Endothelial cell of umbilical vein (primary cell): Measurements from ENCODE around the gene ABCC5. TPM values are rescaled to one million over a fixed set of nuclear protein-coding genes. Genes with fewer than 3 reads are reported as not detected.

Experiments
- BruUV-seq: library from RNA; stranded (reverse); fragments of 400-500 nt; replicated peaks from 2 replicates; lab custom pipeline; 2021; lab: Mats Ljungman, UMichigan
- CTCF ChIA-PET: fragments of 300-600, 350-600 bp; sonication (Branson Sonifier 250); formaldehyde crosslinking; loops from one replicate; lab custom pipeline; 2021; ENCODE audit warnings: antibody characterized with exemption, inconsistent platforms; lab: Charles Lee
- POLR2A ChIA-PET: fragments of 300-600, 350-600 bp; sonication (Branson Sonifier 250); formaldehyde crosslinking; loops from one replicate; lab custom pipeline; 2021; ENCODE audit warnings: antibody characterized with exemption, inconsistent platforms; lab: Charles Lee
- DNase-seq: peaks from one replicate; pipeline ENCODE4 v3.0.0-alpha.2; 2011; ENCODE audit warnings: low read depth, low spot score
- FAIRE-seq: peaks from 2 replicates; lab custom pipeline; 2011; peaks lifted over from hg19 to GRCh38; lab: Jason Lieb, UNC
- H2AFZ ChIP-seq: 2 replicates; pipeline ENCODE4 v1.6.0; 2012; ENCODE audit warnings: low read depth, low read length, control low read depth, inconsistent platforms
- H3K27ac ChIP-seq: 2 replicates; pipeline ENCODE4 v1.5.1; 2011; ENCODE audit warnings: low read depth, mild to moderate bottlenecking, control low read depth, low read length, moderate library complexity; ENCODE audit not compliant: insufficient read depth
- H3K27me3 ChIP-seq, 2 experiments: 2 replicates each; pipeline versions ENCODE4 v1.6.0 to v1.6.1; 2011; ENCODE audit warnings: low read length in 2 of 2, mixed read lengths in 1 of 2; ENCODE audit not compliant: control insufficient read depth in 2 of 2, insufficient read depth in 2 of 2
- H3K36me3 ChIP-seq, 2 experiments: 2 replicates in 1 of 2; 3 replicates in 1 of 2; pipeline ENCODE4 v1.5.1; 2011; ENCODE audit warnings: low read length in 2 of 2, mild to moderate bottlenecking in 1 of 2, moderate library complexity in 1 of 2; ENCODE audit not compliant: control insufficient read depth in 2 of 2, insufficient read depth in 2 of 2; ENCODE audit errors: extremely low read depth in 1 of 2
- H3K4me1 ChIP-seq: 3 replicates; pipeline ENCODE4 v1.5.1; 2011; ENCODE audit warnings: mild to moderate bottlenecking, low read length; ENCODE audit not compliant: control insufficient read depth, insufficient read depth; ENCODE audit errors: extremely low read depth
- H3K4me2 ChIP-seq: 2 replicates; pipeline ENCODE4 v1.6.1; 2011; ENCODE audit warnings: low read length, control low read depth, mixed read lengths; ENCODE audit not compliant: insufficient read depth
- H3K4me3 ChIP-seq, 3 experiments: fragments of 200-600 bp in 1 of 3; sonication (generic), shearing (Covaris generic) in 1 of 3; replicated peaks in 1 of 3; 2 replicates each; pipeline ENCODE4 v1.5.1; 2011 to 2016; ENCODE audit warnings: control low read depth in 3 of 3, low read length in 3 of 3, mild to moderate bottlenecking in 2 of 3, inconsistent platforms in 1 of 3, low read depth in 1 of 3, moderate library complexity in 1 of 3; ENCODE audit not compliant: insufficient read depth in 1 of 3
- H3K79me2 ChIP-seq: 2 replicates; pipeline ENCODE4 v1.6.0; 2012; ENCODE audit warnings: low read length, inconsistent platforms; ENCODE audit not compliant: control insufficient read depth, insufficient read depth
- H3K9ac ChIP-seq: replicated peaks from 2 replicates; pipeline ENCODE3; 2011; ENCODE audit warnings: low read length, control low read depth; ENCODE audit not compliant: insufficient read depth; ENCODE audit errors: extremely low read depth
- H3K9me1 ChIP-seq: replicated peaks from 3 replicates; pipeline ENCODE4 v1.6.0; 2011; ENCODE audit warnings: mild to moderate bottlenecking, low read length; ENCODE audit not compliant: control insufficient read depth, insufficient read depth; ENCODE audit errors: extremely low read depth
- H3K9me3 ChIP-seq: replicated peaks from 2 replicates; pipeline ENCODE4 v1.5.1; 2012; ENCODE audit warnings: low read length, inconsistent platforms; ENCODE audit not compliant: control insufficient read depth, insufficient read depth
- H4K20me1 ChIP-seq: replicated peaks from 2 replicates; pipeline ENCODE3; 2011; ENCODE audit warnings: mild to moderate bottlenecking, low read length; ENCODE audit not compliant: control insufficient read depth, insufficient read depth; ENCODE audit errors: extremely low read depth
- CTCF ChIP-seq, 2 donors: IDR thresholded peaks; 1 replicate in 1 of 2; 2 replicates in 1 of 2; pipeline ENCODE4 v1.5.1; 2011; ENCODE audit warnings: low read length in 2 of 2, mild to moderate bottlenecking in 2 of 2, moderate library complexity in 2 of 2, control low read depth in 1 of 2, inconsistent platforms in 1 of 2, low read depth in 1 of 2; ENCODE audit not compliant: insufficient read depth in 1 of 2; ENCODE audit errors: extremely low read depth in 1 of 2
- EZH2 ChIP-seq: IDR thresholded peaks from 2 replicates; pipeline ENCODE4 v1.6.1; 2012; ENCODE audit warnings: borderline replicate concordance, low read depth, mild to moderate bottlenecking, moderate library complexity, low read length, inconsistent platforms; ENCODE audit not compliant: severe bottlenecking
- FOS ChIP-seq: IDR thresholded peaks from 2 replicates; pipeline ENCODE4 v1.6.1; 2011; ENCODE audit warnings: mild to moderate bottlenecking, low read length, moderate library complexity, borderline replicate concordance; ENCODE audit not compliant: insufficient read depth
- GATA2 ChIP-seq: IDR thresholded peaks from 2 replicates; pipeline ENCODE4 v1.7.0; 2011; ENCODE audit warnings: low read depth, mild to moderate bottlenecking, moderate library complexity, mixed read lengths, low read length; ENCODE audit not compliant: insufficient read length, insufficient read depth
- JUN ChIP-seq: IDR thresholded peaks from 2 replicates; pipeline ENCODE4 v1.6.1; 2011; ENCODE audit warnings: borderline replicate concordance, low read depth; ENCODE audit not compliant: insufficient read length, insufficient read depth
- MAX ChIP-seq: IDR thresholded peaks from 2 replicates; pipeline ENCODE4 v1.6.1; 2011; ENCODE audit not compliant: insufficient read depth, insufficient read length
- MYC ChIP-seq: IDR thresholded peaks from one replicate; pipeline ENCODE4 v1.6.1; 2011; ENCODE audit warnings: mild to moderate bottlenecking, low read depth, low read length
- POLR2A ChIP-seq: IDR thresholded peaks from 2 replicates; pipeline ENCODE4 v1.6.1; 2012; ENCODE audit warnings: low read depth, mild to moderate bottlenecking, control low read depth, low read length
- POLR2AphosphoS5 ChIP-seq: IDR thresholded peaks from 2 replicates; pipeline ENCODE4 v1.6.1; 2012; ENCODE audit warnings: low read depth, mild to moderate bottlenecking, control low read depth, low read length, moderate library complexity; ENCODE audit not compliant: insufficient read depth
- dilution Hi-C: fragments of 300-500 bp; cut with MboI; formaldehyde crosslinking; loops from one replicate; pipeline ENCODE4 v1.15.0; 2019; ENCODE audit warnings: low sequenced_read_pairs; ENCODE audit not compliant: extremely low pct_ligation_motif_present
- intact Hi-C: fragments of 100-400 bp; cut with micrococcal nuclease; formaldehyde crosslinking; loops from one replicate; pipeline ENCODE4 v1.10.0; 2022
- polyA plus RNA-seq, 4 experiments: library from polyadenylated mRNA; depleted of rRNA in 3 of 4; stranded (reverse) in 3 of 4; unstranded in 1 of 4; fragments of >200 nt; gene quantifications; 2 replicates each; pipeline versions ENCODE4 v1.2.1 to v1.2.3, GENCODE V29; 2011 to 2012; ENCODE audit warnings: missing spikeins in 1 of 4
- total RNA-seq: library from RNA; stranded (reverse); gene quantifications from 2 replicates; pipeline ENCODE4 v1.2.3, GENCODE V29; 2021

The ABCC5 gene
- total and polyA plus RNA-seq, 2 donors (not counting 3 experiments of a cell fraction or from before 2014, with no cell fraction given): 22.5 to 24.6 TPM

GRCh38 chr3:183967693-183968092 is 50.0 kb downstream of the ABCC5 start:
- no peak overlapping the region for H3K9ac ChIP-seq
- H3K4me2 ChIP-seq: no peak overlapping the region
- ChIA-PET POLR2A (no interaction called here), CTCF (no interaction called here)
- intact Hi-C loops (no loop called here), dilution Hi-C loops (no loop called here)
- TF ChIP-seq POLR2A (no peak), FOS (no peak), GATA2 (no peak), CTCF (IDR thresholded peaks at IDR 0.05; ENCODE audit: extremely low read depth in 1 of 2, insufficient read depth in 1 of 2, low read depth in 1 of 2, low read length in 2 of 2) (no peak), JUN (no peak), MAX (no peak), POLR2AphosphoS5 (no peak), EZH2 (no peak), MYC (no peak)
- no peak overlapping the region for H2AFZ ChIP-seq
- H3K9me1 ChIP-seq: no peaks in the 10 kb centered on the region
- FAIRE-seq (no peak), DNase-seq (no peak)
- no peak overlapping the region for H3K27ac ChIP-seq
- BruUV-seq: no TSS peak
- H3K36me3 ChIP-seq: peaks cover 4 to 18% of the 10 kb centered on the region in 2 experiments
- no peak overlapping the region for H3K4me3 ChIP-seq
- no peaks in the 10 kb centered on the region for H3K4me1 ChIP-seq
- no peaks in the 10 kb centered on the region for H4K20me1 ChIP-seq
- H3K27me3 ChIP-seq: no peaks in the 10 kb centered on the region
- H3K9me3 ChIP-seq: no peaks in the 10 kb centered on the region
- no peaks in the 10 kb centered on the region for H3K79me2 ChIP-seq
